DOHH2 (cell line): ENCODE data around the gene BLTP1.

Source experiments
- H3F3A ChIP-seq: fragments of 200-600 bp; sonication (generic), shearing (Covaris generic); 2 replicates; pipeline ENCODE4 v1.6.0; 2016; ENCODE audit warnings: antibody characterized with exemption, mild to moderate bottlenecking; ENCODE audit not compliant: control insufficient read depth, insufficient read depth
- H3K27ac ChIP-seq: fragments of 200-600 bp; sonication (generic); 2 replicates; pipeline ENCODE4 v1.5.1; 2014; ENCODE audit warnings: low read depth, mild to moderate bottlenecking, low read length, moderate library complexity
- H3K27me3 ChIP-seq: fragments of 200-600 bp; sonication (generic); 2 replicates; pipeline ENCODE4 v1.6.1; 2014; ENCODE audit warnings: mild to moderate bottlenecking, low read length, mixed read lengths; ENCODE audit not compliant: control insufficient read depth
- H3K36me3 ChIP-seq: fragments of 200-600 bp; sonication (generic); 2 replicates; pipeline ENCODE4 v1.6.1; 2014; ENCODE audit warnings: mild to moderate bottlenecking, low read length, moderate library complexity, mixed read lengths; ENCODE audit not compliant: control insufficient read depth
- H3K4me1 ChIP-seq: fragments of 200-600 bp; sonication (generic); 2 replicates; pipeline ENCODE4 v1.6.1; 2014; ENCODE audit warnings: mild to moderate bottlenecking, low read length, mixed read lengths; ENCODE audit not compliant: control insufficient read depth
- H3K4me2 ChIP-seq: fragments of 200-600 bp; sonication (generic); 2 replicates; pipeline ENCODE4 v1.6.0; 2014; ENCODE audit warnings: mild to moderate bottlenecking, low read length, moderate library complexity
- H3K4me3 ChIP-seq: fragments of 200-600 bp; sonication (generic); 2 replicates; pipeline ENCODE4 v1.5.1; 2014; ENCODE audit warnings: mild to moderate bottlenecking, low read length, mixed read lengths
- H3K79me2 ChIP-seq: fragments of 200-600 bp; sonication (generic); 2 replicates; pipeline ENCODE4 v1.6.1; 2014; ENCODE audit warnings: mild to moderate bottlenecking, low read length, mixed read lengths; ENCODE audit not compliant: control insufficient read depth
- H3K9me2 ChIP-seq: fragments of 200-600 bp; sonication (generic); replicated peaks from 2 replicates; pipeline ENCODE4 v1.6.1; 2014; ENCODE audit warnings: mild to moderate bottlenecking, low read length, mixed read lengths; ENCODE audit not compliant: control insufficient read depth
- H3K9me3 ChIP-seq: fragments of 200-600 bp; sonication (generic); 2 replicates; pipeline ENCODE4 v1.6.1; 2014; ENCODE audit warnings: antibody characterized with exemption, low read length, mixed read lengths; ENCODE audit not compliant: control insufficient read depth, insufficient read depth
- H4K20me1 ChIP-seq: fragments of 200-600 bp; sonication (generic); 2 replicates; pipeline ENCODE4 v1.6.0; 2014; ENCODE audit warnings: low read depth, mild to moderate bottlenecking, antibody characterized with exemption, low read length, moderate library complexity; ENCODE audit not compliant: control insufficient read depth, insufficient read depth
- CTCF ChIP-seq: fragments of 200-600 bp; sonication (generic); IDR thresholded peaks from one replicate; pipeline ENCODE4 v1.5.1; 2014; ENCODE audit warnings: antibody characterized with exemption, mild to moderate bottlenecking, low read depth, low read length; ENCODE audit not compliant: poor library complexity, severe bottlenecking
- EZH2phosphoT487 ChIP-seq: fragments of 200-600 bp; sonication (generic); IDR thresholded peaks from 2 replicates; pipeline ENCODE4 v1.6.1; 2017; ENCODE audit warnings: borderline replicate concordance, mild to moderate bottlenecking, antibody characterized with exemption, low read length, moderate library complexity, mixed read lengths

BLTP1 gene

DNA sequence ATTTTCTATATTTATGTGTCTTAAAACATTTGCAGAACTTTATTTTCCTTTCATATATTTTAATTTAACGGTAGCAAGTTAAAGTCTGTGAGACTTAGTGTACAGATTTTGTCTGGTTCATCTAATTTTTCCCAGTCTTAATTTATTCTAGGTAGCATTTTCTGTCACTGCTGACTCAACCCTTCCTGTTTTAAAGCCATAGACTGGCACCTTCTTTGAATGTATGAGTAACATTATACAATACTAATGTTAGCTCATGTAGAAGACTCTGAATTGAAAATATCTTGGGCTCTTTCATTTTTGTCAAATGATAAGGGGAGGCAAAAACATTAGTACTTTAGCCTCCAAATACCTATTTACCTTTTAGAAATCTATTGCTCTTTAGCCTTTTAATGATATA lies 43.6 kb downstream of the BLTP1 start:
- Histone ChIP-seq H3F3A (no peaks in the 10 kb centered on the region), H3K4me3 (no peak overlapping the region), H3K27me3 (no peaks in the 10 kb centered on the region), H3K4me2 (no peak overlapping the region), H3K9me2 (no peaks in the 10 kb centered on the region), H3K79me2 (no peaks in the 10 kb centered on the region), H3K9me3 (no peaks in the 10 kb centered on the region), H4K20me1 (no peaks in the 10 kb centered on the region), H3K36me3 (peaks cover 11% of the 10 kb centered on the region), H3K4me1 (no peaks in the 10 kb centered on the region), H3K27ac (no peak overlapping the region)
- TF ChIP-seq CTCF = no peak
- TF ChIP-seq EZH2phosphoT487 = no peak
